Measurements from ENCODE around the gene SLC44A5.
A peak's percentile ranks its signal among the peaks of the same experiment; 100 is the strongest.

GRCh38 chr1:75632350-75632949, 21.5 kb upstream of the SLC44A5 start:
- TF ChIP-seq, protein P1, sequence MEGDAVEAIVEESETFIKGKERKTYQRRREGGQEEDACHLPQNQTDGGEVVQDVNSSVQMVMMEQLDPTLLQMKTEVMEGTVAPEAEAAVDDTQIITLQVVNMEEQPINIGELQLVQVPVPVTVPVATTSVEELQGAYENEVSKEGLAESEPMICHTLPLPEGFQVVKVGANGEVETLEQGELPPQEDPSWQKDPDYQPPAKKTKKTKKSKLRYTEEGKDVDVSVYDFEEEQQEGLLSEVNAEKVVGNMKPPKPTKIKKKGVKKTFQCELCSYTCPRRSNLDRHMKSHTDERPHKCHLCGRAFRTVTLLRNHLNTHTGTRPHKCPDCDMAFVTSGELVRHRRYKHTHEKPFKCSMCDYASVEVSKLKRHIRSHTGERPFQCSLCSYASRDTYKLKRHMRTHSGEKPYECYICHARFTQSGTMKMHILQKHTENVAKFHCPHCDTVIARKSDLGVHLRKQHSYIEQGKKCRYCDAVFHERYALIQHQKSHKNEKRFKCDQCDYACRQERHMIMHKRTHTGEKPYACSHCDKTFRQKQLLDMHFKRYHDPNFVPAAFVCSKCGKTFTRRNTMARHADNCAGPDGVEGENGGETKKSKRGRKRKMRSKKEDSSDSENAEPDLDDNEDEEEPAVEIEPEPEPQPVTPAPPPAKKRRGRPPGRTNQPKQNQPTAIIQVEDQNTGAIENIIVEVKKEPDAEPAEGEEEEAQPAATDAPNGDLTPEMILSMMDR (IDR thresholded peaks at IDR 0.05), result peak in 2 of 3 experiments; percentile 29 to 42
- no peak for TF ChIP-seq POLR2A (IDR thresholded peaks at IDR 0.05)
